NCI-H2107 treated with DMSO at 0.1 percent for 48 hours (cell line): ENCODE data around the gene RAD9A.

ENCODE experiments used
- DNase-seq: peaks from one replicate; lab custom pipeline; 2025; ENCODE audit not compliant: unreplicated experiment; lab: John Stamatoyannopoulos, UW

The RAD9A gene

DNA sequence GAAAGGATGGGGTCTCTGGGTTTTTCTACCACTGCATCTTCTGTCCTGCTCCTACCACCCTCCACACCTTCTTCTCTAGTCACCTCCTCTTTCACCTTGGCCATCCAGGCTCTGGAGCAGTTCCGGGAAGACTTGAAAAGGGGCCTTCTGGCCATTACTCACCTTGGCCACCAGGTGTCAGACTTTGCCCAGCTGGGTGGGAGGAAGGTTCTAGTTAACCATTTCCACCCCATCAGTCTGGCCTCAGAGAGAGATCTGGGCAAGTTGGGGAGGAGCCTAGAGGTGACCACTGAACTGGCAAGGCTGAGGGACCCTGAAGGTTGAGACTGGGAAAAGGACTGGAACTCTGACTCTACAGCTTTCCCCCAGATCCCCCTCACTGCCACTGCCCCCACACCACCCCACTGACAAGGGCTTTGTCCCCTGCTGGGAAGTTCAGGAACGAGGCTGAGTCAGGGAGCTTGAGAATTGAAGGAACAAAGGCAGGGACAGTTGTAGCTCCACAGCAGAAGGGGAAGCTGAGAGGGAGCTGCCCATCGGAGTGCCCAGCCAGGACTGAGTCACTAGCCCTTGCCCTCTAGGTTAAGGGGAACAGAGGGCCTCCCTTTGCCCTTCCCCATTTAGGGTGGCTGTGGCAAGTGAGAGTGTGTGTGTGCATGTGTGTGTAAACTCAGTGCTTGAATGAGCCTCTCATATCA lies 34.8 kb upstream of the RAD9A start:
- DNase-seq: peak; percentile 18

GRCh38 chr11:67357831-67358670 lies 33.7 kb upstream of the RAD9A start:
- no peak for DNase-seq

DNA sequence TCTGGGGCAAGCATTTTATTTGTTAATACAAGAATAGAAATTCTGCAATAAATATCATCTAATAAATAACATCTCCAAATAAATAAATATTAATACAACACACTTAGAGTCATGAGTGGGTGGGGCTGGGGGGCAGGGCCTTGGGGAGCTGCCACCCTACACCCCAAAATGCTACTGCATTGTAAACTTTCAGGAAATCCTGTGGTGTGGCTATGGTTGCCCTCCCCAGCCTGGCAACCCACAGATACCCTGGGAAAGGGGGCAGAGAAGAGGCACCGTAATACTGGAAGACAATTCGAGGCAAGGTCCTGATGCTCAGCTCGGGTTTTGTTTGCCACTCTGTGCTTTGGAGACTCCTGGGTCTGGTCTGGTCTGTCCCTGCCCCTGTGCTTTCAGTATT lies 27.6 kb upstream of the RAD9A start:
- DNase-seq: no peak

DNA sequence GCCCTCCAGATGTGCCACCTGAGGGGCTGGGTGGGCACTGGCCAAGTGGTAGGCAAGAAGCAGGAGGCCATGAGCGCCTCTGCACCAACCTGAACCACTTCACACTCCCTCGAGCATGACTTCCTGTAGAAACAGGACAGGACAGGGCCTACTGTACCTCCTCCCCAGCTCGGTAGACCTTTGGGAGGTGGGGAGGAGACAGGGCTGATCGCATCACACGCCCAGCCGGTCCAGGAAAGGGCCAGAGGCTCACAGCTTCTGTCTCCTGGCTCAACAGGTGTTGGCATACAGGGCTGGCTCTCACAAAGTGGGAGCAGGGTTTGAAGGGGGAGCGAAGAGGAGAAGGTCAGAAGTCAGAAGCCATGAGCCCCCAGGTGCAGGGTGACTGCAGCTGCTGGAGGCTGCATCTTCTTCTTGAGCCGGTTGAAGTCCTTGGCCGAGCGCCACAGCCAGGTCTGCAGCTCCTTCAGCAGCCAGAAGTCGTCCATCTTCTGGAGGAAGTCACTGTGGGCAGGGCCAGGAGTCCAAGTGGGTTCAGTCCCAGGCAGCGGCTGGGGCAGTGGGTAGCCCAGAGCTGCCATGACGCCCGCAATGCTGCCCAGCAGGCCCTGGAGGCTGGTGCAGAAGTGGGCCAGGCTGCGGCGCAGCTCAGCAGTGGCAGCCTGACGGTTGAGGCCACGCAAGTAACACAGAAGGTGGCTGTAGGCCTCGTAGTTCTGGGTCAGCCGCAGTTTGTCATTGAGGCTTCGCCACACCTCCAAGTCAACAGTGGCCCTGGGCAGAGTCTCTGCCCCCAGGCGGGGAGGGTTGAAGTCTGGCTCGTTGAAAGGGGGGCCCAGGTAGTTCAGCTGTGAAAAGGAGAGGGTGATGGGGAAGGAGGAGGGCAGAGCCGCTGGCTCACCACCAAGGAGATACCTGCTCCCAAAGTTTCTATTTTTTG lies 26.7 kb upstream of the RAD9A start:
- DNase-seq: no peak

DNA sequence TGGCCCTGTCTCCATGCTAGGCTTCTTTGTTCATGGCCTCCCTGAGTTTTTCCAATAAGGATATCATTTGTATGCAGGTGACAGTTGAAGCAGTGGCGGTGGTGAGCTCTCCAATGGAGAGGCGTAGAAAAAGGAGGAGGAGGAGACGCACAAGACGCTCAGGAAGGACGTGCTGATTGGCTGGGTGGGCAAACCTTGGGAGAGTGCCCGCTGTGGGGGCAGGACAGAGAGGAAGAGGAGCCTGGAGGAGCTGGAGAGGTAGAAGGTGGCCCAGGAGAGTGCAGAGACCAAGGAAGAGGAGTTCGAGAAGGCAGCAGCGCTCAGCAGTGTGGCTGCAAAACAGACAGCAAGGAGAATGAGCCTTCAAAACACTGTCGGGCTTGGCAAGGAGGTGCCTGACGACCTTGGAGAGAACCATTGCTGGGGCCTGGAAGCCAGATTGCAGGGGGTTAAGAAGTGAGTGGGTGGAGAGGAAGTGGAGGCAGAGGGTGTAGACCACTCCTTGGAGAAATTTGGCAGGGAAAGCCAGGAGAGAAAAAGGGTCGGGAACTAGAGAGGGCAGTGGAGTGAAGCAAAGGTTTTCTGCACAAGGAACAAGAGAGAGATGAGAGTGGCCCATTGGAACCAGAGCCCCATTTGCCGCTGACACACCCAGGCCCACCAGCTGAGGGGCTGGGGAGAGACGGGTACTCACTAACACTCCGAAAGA lies 25.9 kb upstream of the RAD9A start:
- no peak for DNase-seq

DNA sequence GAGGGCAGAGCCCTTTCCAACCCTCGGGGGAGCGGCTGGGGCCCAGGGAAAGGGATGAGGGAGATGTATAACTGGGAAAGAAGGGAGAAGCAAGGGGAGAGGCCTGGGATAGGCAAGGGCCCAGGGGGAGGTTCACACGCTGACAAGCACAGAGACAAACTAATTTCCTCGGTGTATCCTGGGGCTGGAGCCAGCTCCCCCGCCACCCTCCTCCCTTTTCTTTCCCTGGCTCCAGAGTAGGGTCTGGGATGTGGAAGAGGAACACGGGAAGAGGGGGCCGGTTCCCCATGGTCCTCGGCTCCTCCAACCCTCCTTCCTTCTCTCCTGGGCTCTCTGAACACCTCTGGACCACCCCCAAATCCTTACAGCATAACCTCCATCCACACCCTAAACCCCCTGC lies 25.2 kb upstream of the RAD9A start:
- no peak for DNase-seq

DNA sequence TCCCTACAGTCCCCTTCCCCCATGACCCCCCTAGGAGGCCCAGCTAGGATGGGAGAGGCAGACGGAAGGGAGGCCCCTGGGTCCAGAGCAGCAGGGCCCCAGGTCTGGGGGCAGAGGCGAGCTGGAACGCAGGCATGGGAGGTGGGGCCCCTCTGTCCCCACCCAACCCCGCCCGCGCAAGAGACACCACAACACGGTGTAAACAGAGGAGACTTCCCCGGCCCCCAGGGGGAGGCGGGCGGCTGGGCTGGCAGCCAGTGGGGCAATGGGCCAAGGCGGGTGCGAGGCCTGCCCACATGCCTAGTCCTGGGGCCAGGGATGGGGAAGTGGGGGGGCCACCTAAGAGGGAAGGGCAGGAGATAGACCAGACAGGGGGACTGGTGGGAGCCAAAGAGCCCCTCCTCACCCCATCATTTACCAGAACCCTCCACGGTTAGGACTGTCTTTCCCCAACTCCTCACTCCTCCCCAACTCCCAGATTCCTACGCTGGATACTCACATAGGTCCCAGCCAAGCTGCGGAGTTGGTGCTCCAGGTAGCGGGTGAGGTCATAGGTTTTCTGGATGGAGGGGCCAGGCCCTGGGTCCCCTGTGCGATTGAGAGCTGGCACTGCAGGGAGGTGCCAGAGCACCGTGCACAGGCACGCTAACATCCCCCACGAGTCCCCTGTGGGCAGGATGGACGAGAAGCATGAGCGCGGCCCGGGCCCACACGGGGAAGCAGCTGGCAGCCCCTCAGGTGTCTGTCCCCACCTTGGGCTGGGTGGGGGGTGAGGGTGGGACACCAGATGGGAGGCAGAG lies 24.6 kb upstream of the RAD9A start:
- DNase-seq: no peak

GRCh38 chr11:67367761-67368227 lies 24.0 kb upstream of the RAD9A start:
- DNase-seq: no peak

DNA sequence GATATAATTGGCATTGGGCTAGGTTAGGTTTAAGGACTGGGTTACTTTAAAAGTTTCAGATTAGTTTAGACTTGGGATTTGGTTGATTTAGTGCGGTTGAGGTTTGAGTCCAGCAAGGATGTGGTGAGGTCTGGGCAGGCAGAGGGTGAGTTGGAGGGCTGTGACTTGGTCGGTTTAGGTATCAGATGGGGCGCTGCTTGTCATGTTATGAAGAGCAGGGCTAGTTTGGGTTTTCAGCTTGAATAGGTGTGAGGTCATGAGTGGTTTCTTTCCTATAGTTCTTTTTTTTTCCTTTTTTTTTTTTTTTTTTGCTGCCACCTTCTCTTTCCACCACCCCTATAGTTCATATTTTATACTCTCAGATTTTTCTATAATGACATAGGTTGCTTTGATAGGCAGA lies 23.2 kb upstream of the RAD9A start:
- DNase-seq: no peak

GRCh38 chr11:67369275-67369674 lies 22.5 kb upstream of the RAD9A start:
- DNase-seq: no peak

DNA sequence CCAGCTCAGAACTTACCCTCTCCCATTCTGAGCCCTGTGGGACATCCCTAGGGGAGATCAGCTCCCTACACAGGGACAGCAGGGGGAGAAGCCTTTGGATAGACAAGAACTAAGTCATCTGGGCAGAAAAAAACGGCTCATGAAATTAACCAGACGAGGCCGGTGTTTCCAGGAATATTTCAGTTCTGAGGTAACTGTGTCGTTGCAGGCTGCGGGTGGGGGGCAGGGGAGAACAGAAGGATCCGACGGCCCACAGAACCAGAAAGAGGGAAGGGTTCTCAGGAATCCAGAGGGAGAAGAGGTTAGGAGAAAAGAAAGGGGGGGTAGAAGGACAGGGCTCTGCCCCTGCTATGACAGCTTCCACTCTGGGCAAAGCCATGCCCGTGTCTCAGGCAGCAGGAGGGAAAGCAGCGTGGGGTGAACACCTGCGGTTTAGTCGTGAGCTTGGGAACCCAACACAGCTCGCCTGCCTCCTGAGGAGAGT lies 21.9 kb upstream of the RAD9A start:
- DNase-seq: no peak

GRCh38 chr11:67370351-67371076 lies 21.3 kb upstream of the RAD9A start:
- DNase-seq: no peak

GRCh38 chr11:67371189-67371910 lies 20.4 kb upstream of the RAD9A start:
- DNase-seq: no peak

- DNase-seq: no peak
Observed at GRCh38 chr11:67371911-67372320, 19.9 kb upstream of the RAD9A start.

DNA sequence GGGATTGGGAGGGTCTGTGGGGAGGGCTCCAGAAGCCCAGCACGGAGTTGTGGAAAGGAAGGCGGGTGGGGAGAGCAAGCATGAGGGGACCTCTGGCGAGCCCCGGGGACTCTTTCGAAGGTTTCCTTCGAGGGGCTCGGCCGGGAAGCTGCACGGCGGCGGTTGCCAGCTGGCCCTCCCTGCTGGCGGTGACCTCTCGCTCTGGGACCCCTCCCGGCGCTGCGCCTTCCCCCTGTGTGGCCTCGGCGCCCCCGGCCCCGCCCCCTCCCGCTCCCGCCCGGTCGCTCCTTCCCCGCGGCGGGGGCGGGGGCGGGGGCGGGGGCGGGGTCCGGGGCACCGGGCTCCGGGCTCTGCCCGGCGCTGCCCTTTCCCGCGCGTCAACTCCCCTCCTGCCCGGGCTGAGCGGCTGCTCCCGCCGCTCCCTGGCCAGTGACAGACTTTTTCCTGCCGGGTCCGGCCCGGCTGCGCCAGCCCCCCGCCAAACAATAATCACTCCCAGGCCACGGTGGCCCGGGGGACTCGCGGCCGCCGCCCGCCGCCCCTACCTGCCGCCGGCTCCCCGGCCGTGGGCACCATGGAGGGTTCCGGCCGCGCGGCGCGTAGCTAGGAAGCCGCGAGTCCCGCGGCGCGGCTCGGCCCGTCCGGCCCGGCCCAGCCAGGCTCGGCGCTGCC lies 19.3 kb upstream of the RAD9A start:
- no peak for DNase-seq

DNA sequence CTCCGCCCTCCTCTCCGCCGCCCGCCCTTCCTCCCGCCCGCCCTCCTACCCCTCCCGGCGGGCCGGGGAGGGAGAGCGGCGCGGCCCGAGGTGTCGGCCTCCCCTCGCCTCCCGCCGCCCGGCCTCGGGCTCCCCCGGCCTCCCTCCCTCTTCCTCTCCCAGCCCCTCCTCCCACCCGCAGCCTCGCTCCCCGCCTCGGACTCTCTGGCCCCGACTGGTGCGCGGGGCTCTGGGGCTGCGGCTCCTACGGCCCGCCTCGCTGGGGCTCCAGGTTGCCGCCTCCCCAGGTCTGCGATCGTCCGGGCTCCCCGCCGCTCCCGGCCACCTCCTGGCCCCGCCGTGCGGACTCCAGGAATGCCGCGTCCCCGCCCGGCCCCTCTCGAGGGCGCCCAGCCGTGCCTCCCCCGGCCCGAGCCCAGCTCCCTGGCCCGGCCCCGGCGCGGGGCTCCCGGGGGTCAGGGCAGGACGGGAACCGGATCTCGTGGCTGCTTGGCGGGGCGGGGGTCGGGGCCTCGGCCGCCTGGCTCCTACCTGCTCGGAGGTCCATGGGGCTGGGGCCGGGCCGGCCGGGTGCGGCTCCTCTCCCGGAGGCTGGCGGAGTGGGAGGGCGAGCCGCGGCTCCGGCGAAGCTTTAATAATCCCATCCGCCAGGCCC lies 18.7 kb upstream of the RAD9A start, which contains the start of gene CLCF1:
Gene CLCF1, minus strand, starts transcription at position 606 of the 655 bp plus-strand sequence. Its CDS starts 59 bp downstream, at position 547.
- no peak for DNase-seq
